HepG2 (cell line): ENCODE measurements around the gene KHNYN. TPM values are rescaled to one million over a fixed set of nuclear protein-coding genes. Genes with fewer than 3 reads are reported as not detected.

Experiments
- KDM1A ChIP-seq: IDR thresholded peaks from 2 replicates; pipeline ENCODE4 v1.6.1; 2016; ENCODE audit warnings: missing compliant biosample characterization
- KDM5B ChIP-seq: sonication (generic); formaldehyde crosslinking; IDR thresholded peaks from 2 replicates; pipeline ENCODE4 v1.4.0; 2020; ENCODE audit warnings: missing genetic modification reagents, mild to moderate bottlenecking, borderline replicate concordance
- KIAA2018 ChIP-seq: sonication (generic); formaldehyde crosslinking; IDR thresholded peaks from 2 replicates; pipeline ENCODE4 v1.5.0; 2020; ENCODE audit warnings: mild to moderate bottlenecking, missing genetic modification reagents, borderline replicate concordance
- TRAFD1 ChIP-seq: sonication (generic); formaldehyde crosslinking; IDR thresholded peaks from 2 replicates; pipeline ENCODE4 v1.5.1; 2020; ENCODE audit warnings: missing genetic modification reagents, mild to moderate bottlenecking, borderline replicate concordance
- ZNF646 ChIP-seq: sonication (generic); formaldehyde crosslinking; IDR thresholded peaks from 2 replicates; pipeline ENCODE4 v1.9.0; 2021; ENCODE audit warnings: mild to moderate bottlenecking, missing genetic modification reagents
- ZNF883 ChIP-seq: sonication (generic); formaldehyde crosslinking; IDR thresholded peaks from 2 replicates; pipeline ENCODE4 v1.5.1; 2020; ENCODE audit warnings: mild to moderate bottlenecking, missing genetic modification reagents; ENCODE audit errors: not compliant biosample characterization
- polyA plus RNA-seq, 8 experiments: library from polyadenylated mRNA; depleted of rRNA in 3 of 8; stranded (reverse) in 7 of 8; unstranded in 1 of 8; fragments of >200 nt; fragmentation: Illumina TruSeq in 4 of 8; extraction: Trizol in 4 of 8; gene quantifications; 2 replicates each; pipeline versions ENCODE4 v1.2.1 to v1.2.3, GENCODE V29; 2011 to 2016; ENCODE audit warnings: low read depth in 4 of 8, missing spikeins in 1 of 8, mixed read lengths in 1 of 8; ENCODE audit not compliant: insufficient read depth in 1 of 8
- total RNA-seq, 5 experiments: library from RNA; depleted of rRNA; stranded (reverse); fragments of >200 nt; fragmentation: Illumina TruSeq; extraction: Trizol; gene quantifications; 2 replicates each; pipeline ENCODE4 v1.2.3, GENCODE V29; 2016; ENCODE audit warnings: low read depth in 1 of 5

The KHNYN gene
- total and polyA plus RNA-seq, 2 of the 13 experiments (the other 11 are each of a cell fraction or from before 2014, with no cell fraction given): 52.8 to 75.7 TPM

- TF ChIP-seq KIAA2018 (CRISPR knock-in tag): no peak
- TF ChIP-seq ZNF646: no peak
- TF ChIP-seq TRAFD1: no peak
- TF ChIP-seq ZNF883: no peak
- no peak for TF ChIP-seq KDM5B (CRISPR knock-in tag)
- TF ChIP-seq KDM1A (CRISPR knock-in tag): no peak
Observed at GRCh38 chr14:24399999-24400718, 29.6 kb upstream of the KHNYN start (continued).
